Endothelial cell of umbilical vein (primary cell): ENCODE results near the gene GRSF1. TPM values are rescaled to one million over a fixed set of nuclear protein-coding genes. Genes with fewer than 3 reads are reported as not detected.

Experiments
- Bru-seq: library from RNA; stranded (reverse); fragments of 400-500 nt; gene quantifications from one replicate; lab custom pipeline; 2021; lab: Mats Ljungman, UMichigan
- BruChase-seq, 2 experiments: library from RNA; stranded (reverse); fragments of 400-500 nt; gene quantifications; one replicate each; lab custom pipeline; 2021; lab: Mats Ljungman, UMichigan
- BruUV-seq: library from RNA; stranded (reverse); fragments of 400-500 nt; replicated peaks from 2 replicates; lab custom pipeline; 2021; lab: Mats Ljungman, UMichigan
- CTCF ChIA-PET: fragments of 300-600, 350-600 bp; sonication (Branson Sonifier 250); formaldehyde crosslinking; loops from one replicate; lab custom pipeline; 2021; ENCODE audit warnings: antibody characterized with exemption, inconsistent platforms; lab: Charles Lee
- POLR2A ChIA-PET: fragments of 300-600, 350-600 bp; sonication (Branson Sonifier 250); formaldehyde crosslinking; loops from one replicate; lab custom pipeline; 2021; ENCODE audit warnings: antibody characterized with exemption, inconsistent platforms; lab: Charles Lee
- DNase-seq: peaks from one replicate; pipeline ENCODE4 v3.0.0-alpha.2; 2011; ENCODE audit warnings: low read depth, low spot score
- FAIRE-seq: peaks from 2 replicates; lab custom pipeline; 2011; peaks lifted over from hg19 to GRCh38; lab: Jason Lieb, UNC
- H2AFZ ChIP-seq: 2 replicates; pipeline ENCODE4 v1.6.0; 2012; ENCODE audit warnings: low read depth, low read length, control low read depth, inconsistent platforms
- H3K27ac ChIP-seq: 2 replicates; pipeline ENCODE4 v1.5.1; 2011; ENCODE audit warnings: low read depth, mild to moderate bottlenecking, control low read depth, low read length, moderate library complexity; ENCODE audit not compliant: insufficient read depth
- H3K27me3 ChIP-seq, 2 experiments: 2 replicates each; pipeline versions ENCODE4 v1.6.0 to v1.6.1; 2011; ENCODE audit warnings: low read length in 2 of 2, mixed read lengths in 1 of 2; ENCODE audit not compliant: control insufficient read depth in 2 of 2, insufficient read depth in 2 of 2
- H3K36me3 ChIP-seq, 2 experiments: 2 replicates in 1 of 2; 3 replicates in 1 of 2; pipeline ENCODE4 v1.5.1; 2011; ENCODE audit warnings: low read length in 2 of 2, mild to moderate bottlenecking in 1 of 2, moderate library complexity in 1 of 2; ENCODE audit not compliant: control insufficient read depth in 2 of 2, insufficient read depth in 2 of 2; ENCODE audit errors: extremely low read depth in 1 of 2
- H3K4me1 ChIP-seq: 3 replicates; pipeline ENCODE4 v1.5.1; 2011; ENCODE audit warnings: mild to moderate bottlenecking, low read length; ENCODE audit not compliant: control insufficient read depth, insufficient read depth; ENCODE audit errors: extremely low read depth
- H3K4me2 ChIP-seq: 2 replicates; pipeline ENCODE4 v1.6.1; 2011; ENCODE audit warnings: low read length, control low read depth, mixed read lengths; ENCODE audit not compliant: insufficient read depth
- H3K4me3 ChIP-seq, 3 experiments: fragments of 200-600 bp in 1 of 3; sonication (generic), shearing (Covaris generic) in 1 of 3; replicated peaks in 1 of 3; 2 replicates each; pipeline ENCODE4 v1.5.1; 2011 to 2016; ENCODE audit warnings: control low read depth in 3 of 3, low read length in 3 of 3, mild to moderate bottlenecking in 2 of 3, inconsistent platforms in 1 of 3, low read depth in 1 of 3, moderate library complexity in 1 of 3; ENCODE audit not compliant: insufficient read depth in 1 of 3
- H3K79me2 ChIP-seq: 2 replicates; pipeline ENCODE4 v1.6.0; 2012; ENCODE audit warnings: low read length, inconsistent platforms; ENCODE audit not compliant: control insufficient read depth, insufficient read depth
- H3K9ac ChIP-seq: replicated peaks from 2 replicates; pipeline ENCODE3; 2011; ENCODE audit warnings: low read length, control low read depth; ENCODE audit not compliant: insufficient read depth; ENCODE audit errors: extremely low read depth
- H3K9me1 ChIP-seq: replicated peaks from 3 replicates; pipeline ENCODE4 v1.6.0; 2011; ENCODE audit warnings: mild to moderate bottlenecking, low read length; ENCODE audit not compliant: control insufficient read depth, insufficient read depth; ENCODE audit errors: extremely low read depth
- H3K9me3 ChIP-seq: replicated peaks from 2 replicates; pipeline ENCODE4 v1.5.1; 2012; ENCODE audit warnings: low read length, inconsistent platforms; ENCODE audit not compliant: control insufficient read depth, insufficient read depth
- H4K20me1 ChIP-seq: replicated peaks from 2 replicates; pipeline ENCODE3; 2011; ENCODE audit warnings: mild to moderate bottlenecking, low read length; ENCODE audit not compliant: control insufficient read depth, insufficient read depth; ENCODE audit errors: extremely low read depth
- EZH2 ChIP-seq: IDR thresholded peaks from 2 replicates; pipeline ENCODE4 v1.6.1; 2012; ENCODE audit warnings: borderline replicate concordance, low read depth, mild to moderate bottlenecking, moderate library complexity, low read length, inconsistent platforms; ENCODE audit not compliant: severe bottlenecking
- FOS ChIP-seq: IDR thresholded peaks from 2 replicates; pipeline ENCODE4 v1.6.1; 2011; ENCODE audit warnings: mild to moderate bottlenecking, low read length, moderate library complexity, borderline replicate concordance; ENCODE audit not compliant: insufficient read depth
- GATA2 ChIP-seq: IDR thresholded peaks from 2 replicates; pipeline ENCODE4 v1.7.0; 2011; ENCODE audit warnings: low read depth, mild to moderate bottlenecking, moderate library complexity, mixed read lengths, low read length; ENCODE audit not compliant: insufficient read length, insufficient read depth
- JUN ChIP-seq: IDR thresholded peaks from 2 replicates; pipeline ENCODE4 v1.6.1; 2011; ENCODE audit warnings: borderline replicate concordance, low read depth; ENCODE audit not compliant: insufficient read length, insufficient read depth
- MYC ChIP-seq: IDR thresholded peaks from one replicate; pipeline ENCODE4 v1.6.1; 2011; ENCODE audit warnings: mild to moderate bottlenecking, low read depth, low read length
- POLR2A ChIP-seq: IDR thresholded peaks from 2 replicates; pipeline ENCODE4 v1.6.1; 2012; ENCODE audit warnings: low read depth, mild to moderate bottlenecking, control low read depth, low read length
- POLR2AphosphoS5 ChIP-seq: IDR thresholded peaks from 2 replicates; pipeline ENCODE4 v1.6.1; 2012; ENCODE audit warnings: low read depth, mild to moderate bottlenecking, control low read depth, low read length, moderate library complexity; ENCODE audit not compliant: insufficient read depth
- dilution Hi-C: fragments of 300-500 bp; cut with MboI; formaldehyde crosslinking; loops from one replicate; pipeline ENCODE4 v1.15.0; 2019; ENCODE audit warnings: low sequenced_read_pairs; ENCODE audit not compliant: extremely low pct_ligation_motif_present
- intact Hi-C: fragments of 100-400 bp; cut with micrococcal nuclease; formaldehyde crosslinking; loops from one replicate; pipeline ENCODE4 v1.10.0; 2022
- long read RNA-seq: library from polyadenylated mRNA; stranded (forward); transcript quantifications from one replicate; pipeline ENCODE4 v2.0.0, GENCODE V29; 2021
- polyA minus RNA-seq, 3 experiments: library from RNA; depleted of rRNA, polyadenylated mRNA; stranded (reverse); fragments of >200 nt; gene quantifications; 1 replicate in 1 of 3; 2 replicates in 2 of 3; pipeline ENCODE4 v1.2.3, GENCODE V29; 2011
- polyA plus RNA-seq, 4 experiments: library from polyadenylated mRNA; depleted of rRNA in 3 of 4; stranded (reverse) in 3 of 4; unstranded in 1 of 4; fragments of >200 nt; gene quantifications; 2 replicates each; pipeline versions ENCODE4 v1.2.1 to v1.2.3, GENCODE V29; 2011 to 2012; ENCODE audit warnings: missing spikeins in 1 of 4
- total RNA-seq: library from RNA; stranded (reverse); gene quantifications from 2 replicates; pipeline ENCODE4 v1.2.3, GENCODE V29; 2021
- TF ChIP-seq, protein P1 (sequence below), 2 donors: IDR thresholded peaks; 1 replicate in 1 of 2; 2 replicates in 1 of 2; pipeline ENCODE4 v1.5.1; 2011; ENCODE audit warnings: low read length in 2 of 2, mild to moderate bottlenecking in 2 of 2, moderate library complexity in 2 of 2, control low read depth in 1 of 2, inconsistent platforms in 1 of 2, low read depth in 1 of 2; ENCODE audit not compliant: insufficient read depth in 1 of 2; ENCODE audit errors: extremely low read depth in 1 of 2
- TF ChIP-seq, protein P2 (sequence below): IDR thresholded peaks from 2 replicates; pipeline ENCODE4 v1.6.1; 2011; ENCODE audit not compliant: insufficient read depth, insufficient read length

The GRSF1 gene, protein sequence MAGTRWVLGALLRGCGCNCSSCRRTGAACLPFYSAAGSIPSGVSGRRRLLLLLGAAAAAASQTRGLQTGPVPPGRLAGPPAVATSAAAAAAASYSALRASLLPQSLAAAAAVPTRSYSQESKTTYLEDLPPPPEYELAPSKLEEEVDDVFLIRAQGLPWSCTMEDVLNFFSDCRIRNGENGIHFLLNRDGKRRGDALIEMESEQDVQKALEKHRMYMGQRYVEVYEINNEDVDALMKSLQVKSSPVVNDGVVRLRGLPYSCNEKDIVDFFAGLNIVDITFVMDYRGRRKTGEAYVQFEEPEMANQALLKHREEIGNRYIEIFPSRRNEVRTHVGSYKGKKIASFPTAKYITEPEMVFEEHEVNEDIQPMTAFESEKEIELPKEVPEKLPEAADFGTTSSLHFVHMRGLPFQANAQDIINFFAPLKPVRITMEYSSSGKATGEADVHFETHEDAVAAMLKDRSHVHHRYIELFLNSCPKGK
- total RNA-seq (70.7 and 71.6 TPM in 2 replicates), polyA plus RNA-seq (26.2 and 29.1 TPM in 2 replicates), polyA minus RNA-seq (27.0 and 31.5 TPM in 2 replicates), Bru-seq, nascent RNA (percentile 89 among the genes with signal in this experiment), BruChase-seq, experiment 1, labeled RNA remaining after a 6-hour chase (percentile 94 among the genes with signal in this experiment), BruChase-seq, experiment 2, labeled RNA remaining after a 2-hour chase (percentile 93 among the genes with signal in this experiment)
- polyA plus RNA-seq (2011; cell fraction: cytosol; rRNA removed) = 36.4 and 40.7 TPM in 2 replicates
- polyA plus RNA-seq (2011; cell fraction: nucleus; rRNA removed) = 27.6 and 37.4 TPM in 2 replicates
- 54.4 and 68.6 TPM in 2 replicates for polyA plus RNA-seq (2012)
- 35.4 TPM for polyA minus RNA-seq (2011; cell fraction: cytosol; rRNA and poly(A)+ RNA removed)
- 9.0 and 10.4 TPM in 2 replicates for polyA minus RNA-seq (2011; cell fraction: nucleus; rRNA and poly(A)+ RNA removed)
- long read RNA-seq, full-length matches to known transcripts = 132 of 300 reads
- long read RNA-seq, partial matches to known transcripts = 144 of 300 reads
- long read RNA-seq, other reads (novel, unspliced or antisense) = 24 of 300 reads

DNA sequence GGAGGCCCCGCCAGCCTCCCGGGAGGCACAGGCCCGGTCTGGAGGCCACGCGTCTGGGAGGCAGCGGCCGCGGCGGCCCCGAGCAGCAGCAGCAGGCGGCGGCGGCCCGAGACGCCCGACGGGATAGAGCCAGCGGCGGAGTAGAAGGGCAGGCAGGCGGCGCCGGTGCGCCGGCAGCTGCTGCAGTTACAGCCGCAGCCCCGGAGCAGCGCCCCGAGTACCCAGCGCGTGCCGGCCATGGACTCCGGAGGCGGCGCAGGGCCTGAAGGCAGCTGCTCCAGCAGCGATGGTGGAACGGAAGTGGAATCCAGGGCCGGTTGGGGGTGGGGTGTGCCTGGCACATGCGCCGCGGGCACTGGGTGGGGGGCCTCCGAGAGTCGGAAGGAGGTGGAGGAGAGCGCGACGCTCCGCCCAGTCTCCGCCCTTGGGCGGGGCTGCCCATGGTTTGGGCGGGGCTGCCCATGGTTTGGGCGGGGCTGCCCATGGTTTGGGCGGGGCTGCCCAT is at the start of gene GRSF1:
GRSF1 (minus strand) TSS at position 302 of the 505 bp plus-strand sequence; CDS start at position 239, 63 bp downstream.
- Histone ChIP-seq H3K27me3 (no peaks in the 10 kb centered on the region), H2AFZ (peak within 1 kb of the TSS; percentile 83), H3K4me3 (peak within 1 kb of the TSS; percentile 54 to 81 (median 80)), H3K36me3 (peaks cover 0 to 2% of the 10 kb centered on the region in 2 experiments), H3K9me3 (no peaks in the 10 kb centered on the region), H3K9me1 (no peaks in the 10 kb centered on the region), H3K4me2 (peak within 1 kb of the TSS; percentile 93), H3K27ac (peak within 1 kb of the TSS; percentile 60), H4K20me1 (peaks cover 3% of the 10 kb centered on the region), H3K79me2 (peaks cover 44% of the 10 kb centered on the region), H3K9ac (peak within 1 kb of the TSS; percentile 80), H3K4me1 (peaks cover 2% of the 10 kb centered on the region)
- TF ChIP-seq JUN = no peak
- no peak for TF ChIP-seq EZH2
- no peak for TF ChIP-seq GATA2
- no peak for TF ChIP-seq FOS
- peak; percentile 76 for TF ChIP-seq POLR2AphosphoS5
- peak; percentile 70 for TF ChIP-seq MYC
- TF ChIP-seq, protein P1, sequence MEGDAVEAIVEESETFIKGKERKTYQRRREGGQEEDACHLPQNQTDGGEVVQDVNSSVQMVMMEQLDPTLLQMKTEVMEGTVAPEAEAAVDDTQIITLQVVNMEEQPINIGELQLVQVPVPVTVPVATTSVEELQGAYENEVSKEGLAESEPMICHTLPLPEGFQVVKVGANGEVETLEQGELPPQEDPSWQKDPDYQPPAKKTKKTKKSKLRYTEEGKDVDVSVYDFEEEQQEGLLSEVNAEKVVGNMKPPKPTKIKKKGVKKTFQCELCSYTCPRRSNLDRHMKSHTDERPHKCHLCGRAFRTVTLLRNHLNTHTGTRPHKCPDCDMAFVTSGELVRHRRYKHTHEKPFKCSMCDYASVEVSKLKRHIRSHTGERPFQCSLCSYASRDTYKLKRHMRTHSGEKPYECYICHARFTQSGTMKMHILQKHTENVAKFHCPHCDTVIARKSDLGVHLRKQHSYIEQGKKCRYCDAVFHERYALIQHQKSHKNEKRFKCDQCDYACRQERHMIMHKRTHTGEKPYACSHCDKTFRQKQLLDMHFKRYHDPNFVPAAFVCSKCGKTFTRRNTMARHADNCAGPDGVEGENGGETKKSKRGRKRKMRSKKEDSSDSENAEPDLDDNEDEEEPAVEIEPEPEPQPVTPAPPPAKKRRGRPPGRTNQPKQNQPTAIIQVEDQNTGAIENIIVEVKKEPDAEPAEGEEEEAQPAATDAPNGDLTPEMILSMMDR (IDR thresholded peaks at IDR 0.05; ENCODE audit: extremely low read depth in 1 of 2, insufficient read depth in 1 of 2, low read depth in 1 of 2, low read length in 2 of 2) = no peak
- TF ChIP-seq, protein P2, sequence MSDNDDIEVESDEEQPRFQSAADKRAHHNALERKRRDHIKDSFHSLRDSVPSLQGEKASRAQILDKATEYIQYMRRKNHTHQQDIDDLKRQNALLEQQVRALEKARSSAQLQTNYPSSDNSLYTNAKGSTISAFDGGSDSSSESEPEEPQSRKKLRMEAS = no peak
- TF ChIP-seq POLR2A = peak; percentile 87
- peak; percentile 91 for DNase-seq
- dilution Hi-C loops (no loop called here), intact Hi-C loops (loop anchor here (1.0 to 5.0 kb wide), 4 partner anchors 63 to 168 kb away; partner anchors contain the start of genes MOB1B and UTP3)
- no TSS peak for BruUV-seq
- FAIRE-seq = peak; percentile 66
- ChIA-PET POLR2A (interaction anchor here (2.4 kb wide), 1 partner anchor 63 kb away, joined by 5 read pairs; the partner anchor contains the start of gene MOB1B), CTCF (interaction anchor here (0.9 to 2.5 kb wide), 4 partner anchors 105 to 170 kb away, joined by 3 to 17 read pairs (median 6); no protein-coding TSS in a partner anchor)
